ENCODE data around the gene PPA1.

GRCh38 chr10:70280099-70280498 is 46.9 kb upstream of the PPA1 start:
- TF ChIP-seq CTCF (conservative IDR thresholded peaks at IDR 0.05; ENCODE audit: low read depth, low read length) (no peak), EZH2 (IDR thresholded peaks at IDR 0.05; ENCODE audit: borderline replicate concordance, low read depth, low read length, poor library complexity, severe bottlenecking) (no peak)

Data from A673 (cell line).